NOMO-1 treated with dmso at 0.1 percent for 144 hours (cell line): ENCODE measurements around the gene CFAP20DC.
A peak's percentile ranks its signal among the peaks of the same experiment; 100 is the strongest.
"Not testable (repeated sequence)": the region's sequence is repeated elsewhere in the genome, so short reads cannot be mapped to it uniquely, and the experiment has no call there.

Experiments used
- DNase-seq: peaks from one replicate; lab custom pipeline; 2025; ENCODE audit not compliant: unreplicated experiment; lab: John Stamatoyannopoulos, UW

CFAP20DC gene

GRCh38 chr3:58874795-58875194, 175.0 kb downstream of the CFAP20DC start:
- DNase-seq = no peak

GRCh38 chr3:58874248-58874741, 175.5 kb downstream of the CFAP20DC start:
- no peak for DNase-seq

GRCh38 chr3:58868097-58868779, 181.6 kb downstream of the CFAP20DC start:
- peak; percentile 64 for DNase-seq

- DNase-seq = no peak
Measured at GRCh38 chr3:58867621-58868020, 182.2 kb downstream of the CFAP20DC start.

GRCh38 chr3:58866079-58866478, 183.7 kb downstream of the CFAP20DC start:
- DNase-seq = no peak

- DNase-seq = no peak
Measured at GRCh38 chr3:58864480-58864879, 185.3 kb downstream of the CFAP20DC start.

- no peak for DNase-seq
Measured at GRCh38 chr3:58863206-58863605, 186.6 kb downstream of the CFAP20DC start.

GRCh38 chr3:58861551-58861950, 188.3 kb downstream of the CFAP20DC start:
- no peak for DNase-seq

GRCh38 chr3:58858126-58858525, 191.7 kb downstream of the CFAP20DC start:
- no peak for DNase-seq

GRCh38 chr3:58857402-58857801, 192.4 kb downstream of the CFAP20DC start:
- no peak for DNase-seq

- DNase-seq = no peak
Measured at GRCh38 chr3:58848826-58849225, 201.0 kb downstream of the CFAP20DC start.

- DNase-seq = not testable (repeated sequence)
Measured at GRCh38 chr3:58842050-58842747, 207.6 kb downstream of the CFAP20DC start.

GRCh38 chr3:58840949-58841348, 208.9 kb downstream of the CFAP20DC start:
- DNase-seq = no peak

- DNase-seq = no peak
Measured at GRCh38 chr3:58839964-58840363, 209.9 kb downstream of the CFAP20DC start.

GRCh38 chr3:58839187-58839586, 210.6 kb downstream of the CFAP20DC start:
- no peak for DNase-seq

GRCh38 chr3:58837856-58838255, 212.0 kb downstream of the CFAP20DC start:
- no peak for DNase-seq

GRCh38 chr3:58837141-58837843, 212.5 kb downstream of the CFAP20DC start:
- no peak for DNase-seq

GRCh38 chr3:58835086-58835485, 214.7 kb downstream of the CFAP20DC start:
- no peak for DNase-seq

- DNase-seq = no peak
Measured at GRCh38 chr3:58833491-58833890, 216.3 kb downstream of the CFAP20DC start.

GRCh38 chr3:58829321-58830000, 220.4 kb downstream of the CFAP20DC start:
- DNase-seq = no peak

GRCh38 chr3:58824777-58825176, 225.0 kb downstream of the CFAP20DC start:
- DNase-seq = no peak
